ENCODE data around the gene ABCC4. TPM values are rescaled to one million over a fixed set of nuclear protein-coding genes. Genes with fewer than 3 reads are reported as not detected.

ABCC4 gene
- polyA plus RNA-seq, 3 donors: 1.0 to 2.4 (median 1.5) TPM

GRCh38 chr13:95151942-95152587 is 149.2 kb downstream of the ABCC4 start:
- 94 to 96% (median 95%) methylated on average over 4 of the region's 4 CpGs for WGBS, 3 donors
- no peak overlapping the region for H3K27ac ChIP-seq (ENCODE audit: low read depth, low read length)

- 63 to 77% (median 66%) methylated on average over 2 of the region's 2 CpGs for WGBS, 3 donors
- no peak overlapping the region for H3K27ac ChIP-seq (ENCODE audit: low read depth, low read length)
These were observed 150.7 kb downstream of the ABCC4 start for GRCh38 chr13:95150555-95150954.

- WGBS, 3 donors: 63 to 68% (median 67%) methylated on average over 3 of the region's 3 CpGs
- no peak overlapping the region for H3K27ac ChIP-seq (ENCODE audit: low read depth, low read length)
These were observed 154.8 kb downstream of the ABCC4 start for GRCh38 chr13:95146486-95146885.

- WGBS, 3 donors: 66 to 99% (median 98%) methylated on average over 3 of the region's 3 CpGs
- H3K27ac ChIP-seq (ENCODE audit: low read depth, low read length): no peak overlapping the region
These were observed 155.7 kb downstream of the ABCC4 start for GRCh38 chr13:95145587-95145986.

- no peak overlapping the region for H3K27ac ChIP-seq (ENCODE audit: low read depth, low read length)
- WGBS, 3 donors: 43 to 97% (median 92%) methylated on average over 3 of the region's 3 CpGs
These were observed 160.7 kb downstream of the ABCC4 start for GRCh38 chr13:95140502-95140901.

GRCh38 chr13:95138876-95139585 is 162.2 kb downstream of the ABCC4 start:
- WGBS, 3 donors: 90 to 93% (median 92%) methylated on average over 11 of the region's 11 CpGs
- H3K27ac ChIP-seq (ENCODE audit: low read depth, low read length): no peak overlapping the region

- WGBS, 3 donors: 67 to 78% (median 73%) methylated on average over 3 of the region's 3 CpGs
- H3K27ac ChIP-seq (ENCODE audit: low read depth, low read length): no peak overlapping the region
These were observed 164.2 kb downstream of the ABCC4 start for GRCh38 chr13:95137096-95137495.

GRCh38 chr13:95136638-95137037 is 164.6 kb downstream of the ABCC4 start:
- H3K27ac ChIP-seq (ENCODE audit: low read depth, low read length): no peak overlapping the region
- WGBS, 3 donors: 22 to 90% (median 86%) methylated on average over 9 of the region's 9 CpGs

- H3K27ac ChIP-seq (ENCODE audit: low read depth, low read length): no peak overlapping the region
These were observed 167.8 kb downstream of the ABCC4 start for GRCh38 chr13:95133498-95133897.

GRCh38 chr13:95129004-95129403 is 172.2 kb downstream of the ABCC4 start:
- 94 to 96% (median 94%) methylated on average over 3 of the region's 3 CpGs for WGBS, 3 donors
- no peak overlapping the region for H3K27ac ChIP-seq (ENCODE audit: low read depth, low read length)

More at GRCh38 chr13:95133498-95133897, 167.8 kb downstream of the ABCC4 start:
- 95 to 97% (median 97%) methylated on average over 5 of the region's 5 CpGs for WGBS, 3 donors

GRCh38 chr13:95128045-95128643 is 173.1 kb downstream of the ABCC4 start:
- WGBS, 3 donors: 34 to 84% (median 69%) methylated on average over 3 of the region's 3 CpGs
- no peak overlapping the region for H3K27ac ChIP-seq (ENCODE audit: low read depth, low read length)

- 73 to 95% (median 93%) methylated on average over 2 of the region's 2 CpGs for WGBS, 3 donors
- no peak overlapping the region for H3K27ac ChIP-seq (ENCODE audit: low read depth, low read length)
These were observed 176.3 kb downstream of the ABCC4 start for GRCh38 chr13:95124959-95125358.

- 76 to 84% (median 82%) methylated on average over 7 of the region's 7 CpGs for WGBS, 3 donors
- H3K27ac ChIP-seq (ENCODE audit: low read depth, low read length): no peak overlapping the region
These were observed 177.5 kb downstream of the ABCC4 start for GRCh38 chr13:95123726-95124125.

GRCh38 chr13:95122063-95122462 is 179.2 kb downstream of the ABCC4 start:
- H3K27ac ChIP-seq (ENCODE audit: low read depth, low read length): no peak overlapping the region
- 83 to 94% (median 85%) methylated on average over 4 of the region's 4 CpGs for WGBS, 3 donors

GRCh38 chr13:95121516-95121915 is 179.7 kb downstream of the ABCC4 start:
- no peak overlapping the region for H3K27ac ChIP-seq (ENCODE audit: low read depth, low read length)
- 95 to 100% (median 100%) methylated on average over 1 of the region's 1 CpG for WGBS, 3 donors

GRCh38 chr13:95120650-95121049 is 180.6 kb downstream of the ABCC4 start:
- 97 to 100% (median 99%) methylated on average over 2 of the region's 2 CpGs for WGBS, 3 donors
- H3K27ac ChIP-seq (ENCODE audit: low read depth, low read length): no peak overlapping the region

GRCh38 chr13:95118541-95119324 is 182.5 kb downstream of the ABCC4 start:
- WGBS, 3 donors: 88 to 94% (median 88%) methylated on average over 8 of the region's 8 CpGs
- H3K27ac ChIP-seq (ENCODE audit: low read depth, low read length): no peak overlapping the region

GRCh38 chr13:95117092-95117491 is 184.2 kb downstream of the ABCC4 start:
- 72 to 78% (median 73%) methylated on average over 6 of the region's 6 CpGs for WGBS, 3 donors

GRCh38 chr13:95115525-95115924 is 185.7 kb downstream of the ABCC4 start:
- WGBS, 3 donors: 77 to 86% (median 79%) methylated on average over 10 of the region's 10 CpGs
- H3K27ac ChIP-seq (ENCODE audit: low read depth, low read length): no peak overlapping the region

More at GRCh38 chr13:95117092-95117491, 184.2 kb downstream of the ABCC4 start:
- no peak overlapping the region for H3K27ac ChIP-seq (ENCODE audit: low read depth, low read length)

Measured in adipose tissue (tissue), 3 donors.